Right ventricle myocardium inferior (tissue), 1 donor: ENCODE measurements around the gene PAPPA2. TPM values are rescaled to one million over a fixed set of nuclear protein-coding genes. Genes with fewer than 3 reads are reported as not detected.

Experiments used
- ATAC-seq: fragments of 200-7000 bp; cut with Tn5 transposase; one replicate; pipeline ENCODE4 v1.9.1; 2020; ENCODE audit warnings: mild to moderate bottlenecking, moderate library complexity
- DNase-seq: peaks from one replicate; pipeline ENCODE4 v3.0.0; 2021; ENCODE audit errors: missing footprints
- intact Hi-C: fragments of 100-400 bp; cut with DNase I; formaldehyde crosslinking; loops from one replicate; pipeline ENCODE4 v1.11.0; 2022
- total RNA-seq: library from RNA; stranded (reverse); fragmentation: NEBNext Ultra II Directional; extraction: Animal tissue kit (Norgen Biotek cat#: 25700); gene quantifications from one replicate; pipeline ENCODE4 v1.2.1, GENCODE V29; 2021
- donor health status: DM: no; HTN: yes; CAD: no; lungs with severe emphysema.

Gene PAPPA2
- total RNA-seq, 1 donor from 2014 or later, result 0.35 TPM

GRCh38 chr1:176803596-176803995 is 340.6 kb downstream of the PAPPA2 start:
- DNase-seq (no peak), ATAC-seq (no peak)
- intact Hi-C loops, result loop anchor here (2.0 kb wide), 1 partner anchor 109 kb away; no protein-coding TSS in a partner anchor

- intact Hi-C loops, result no loop called here
- ATAC-seq (no peak), DNase-seq (no peak)
These were observed 346.3 kb downstream of the PAPPA2 start for GRCh38 chr1:176809292-176809691.

- intact Hi-C loops, result no loop called here
- DNase-seq (no peak), ATAC-seq (no peak)
These were observed 348.7 kb downstream of the PAPPA2 start for GRCh38 chr1:176811511-176812288.

GRCh38 chr1:176815621-176816020 is 352.6 kb downstream of the PAPPA2 start:
- intact Hi-C loops, result no loop called here
- ATAC-seq, result no peak

DNA sequence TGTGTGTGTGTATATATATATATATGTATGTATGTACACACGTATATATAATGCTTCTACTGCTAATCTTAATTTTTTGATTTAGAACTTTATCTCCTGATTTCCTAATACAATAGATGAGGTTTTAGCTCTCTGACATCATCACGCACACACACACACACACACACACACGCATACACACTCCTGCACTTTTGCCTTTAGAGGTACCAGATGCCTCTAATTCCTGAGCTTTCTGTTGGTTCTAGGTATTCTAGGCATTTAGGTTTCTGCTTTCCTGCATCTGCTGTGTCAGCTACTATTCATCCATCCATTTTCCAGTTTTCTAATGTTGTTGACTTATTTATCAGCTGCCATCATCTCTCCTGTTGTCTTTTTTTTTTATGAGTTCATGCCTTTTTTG is 353.3 kb downstream of the PAPPA2 start:
- ATAC-seq (no peak), DNase-seq (no peak)
- intact Hi-C loops, result no loop called here

More at GRCh38 chr1:176815621-176816020, 352.6 kb downstream of the PAPPA2 start:
- no peak for DNase-seq

DNA sequence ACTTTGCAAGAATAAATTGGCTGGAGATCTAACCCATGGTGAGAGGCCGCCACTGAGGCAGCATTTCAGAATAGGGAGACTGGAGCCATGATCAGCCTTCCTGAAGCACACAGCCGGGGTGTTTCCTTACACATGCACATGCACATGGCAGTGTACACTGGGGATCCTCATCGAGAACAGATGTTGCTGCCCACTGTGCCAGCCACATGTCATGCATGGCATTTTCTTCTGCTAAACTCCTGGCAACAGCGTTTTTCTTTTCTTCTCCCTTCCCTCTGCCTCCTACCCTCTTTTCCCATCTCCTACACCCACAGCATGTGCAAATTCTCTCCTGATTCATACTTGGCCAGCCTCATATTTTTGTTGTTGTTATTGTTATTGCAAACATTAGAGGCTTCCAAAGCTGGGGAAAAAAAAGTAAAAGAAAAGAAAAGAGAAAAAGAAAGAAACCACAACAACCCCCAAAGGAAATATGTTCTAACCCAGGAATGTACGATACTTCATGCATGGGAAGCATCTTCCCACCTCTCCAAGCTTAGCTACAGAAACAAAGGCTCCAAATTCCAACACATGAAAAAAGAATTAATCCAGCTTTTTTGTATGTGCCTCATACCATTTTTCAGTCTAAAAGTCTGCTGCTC is 357.5 kb downstream of the PAPPA2 start:
- DNase-seq (no peak), ATAC-seq (no peak)
- intact Hi-C loops, result no loop called here

DNA sequence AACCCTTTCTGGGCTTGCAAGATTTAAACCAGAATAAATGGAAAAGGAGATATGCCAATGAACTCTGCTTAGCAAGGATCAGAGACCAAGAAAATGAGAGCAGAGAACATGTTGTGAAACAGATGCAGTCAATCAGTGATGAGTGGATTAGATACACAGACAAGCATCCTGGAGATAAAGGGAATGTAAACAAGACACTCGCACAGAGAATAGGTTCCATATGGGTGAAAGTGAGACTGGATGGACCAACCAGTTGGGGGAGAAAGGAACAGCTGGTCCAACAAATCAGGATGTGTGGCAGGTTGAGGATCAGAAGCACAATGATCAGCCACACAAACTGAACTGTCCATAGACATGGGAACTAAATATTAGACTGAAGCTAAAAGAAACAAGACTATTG is 363.3 kb downstream of the PAPPA2 start:
- intact Hi-C loops, result no loop called here
- ATAC-seq (no peak), DNase-seq (no peak)

GRCh38 chr1:176829261-176829660 is 366.3 kb downstream of the PAPPA2 start:
- ATAC-seq (no peak), DNase-seq (no peak)
- intact Hi-C loops, result no loop called here

GRCh38 chr1:176831150-176831549 is 368.2 kb downstream of the PAPPA2 start:
- DNase-seq (no peak), ATAC-seq (no peak)
- intact Hi-C loops, result no loop called here

DNA sequence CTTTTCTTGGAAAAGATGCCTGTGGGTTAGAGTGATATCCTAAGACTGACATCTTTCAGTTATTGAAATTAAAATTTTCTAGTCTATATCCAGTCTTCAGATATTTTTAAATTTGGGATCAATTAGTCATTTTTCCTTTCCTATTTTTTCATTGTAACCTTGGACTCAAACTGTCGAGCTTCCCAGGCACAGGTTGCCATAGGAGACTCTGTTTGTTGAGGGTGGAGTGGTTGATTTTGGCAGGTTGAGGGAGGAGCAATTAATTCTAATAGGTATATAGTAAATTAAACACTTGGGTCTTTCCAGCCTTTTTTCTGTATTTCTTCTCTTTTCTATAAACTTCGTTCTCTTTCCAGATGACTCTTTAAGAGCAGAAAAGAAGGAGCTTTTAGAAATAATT is 374.7 kb downstream of the PAPPA2 start:
- intact Hi-C loops, result no loop called here
- ATAC-seq (no peak), DNase-seq (no peak)

GRCh38 chr1:176838276-176838995 is 375.5 kb downstream of the PAPPA2 start:
- no peak for ATAC-seq
- DNase-seq, result no peak
- intact Hi-C loops, result no loop called here

DNA sequence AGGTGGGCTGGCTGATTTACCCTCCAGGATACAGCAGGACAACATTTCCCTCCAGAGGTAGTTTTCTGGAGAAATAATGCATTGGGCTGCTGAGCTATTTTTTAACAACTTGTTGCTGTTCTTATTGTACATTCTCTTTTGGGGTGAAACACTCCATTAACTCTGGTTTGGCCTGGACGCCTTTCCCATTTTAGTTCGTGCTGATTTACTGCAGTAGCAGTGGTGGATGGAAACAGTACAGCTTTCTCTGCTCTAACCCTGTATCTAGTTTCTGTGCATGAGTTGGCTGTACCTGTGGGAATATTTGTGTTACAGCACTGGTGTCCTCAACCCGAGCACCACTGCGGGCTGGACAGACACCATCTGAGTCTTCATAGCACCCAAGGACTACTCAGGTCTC is 376.2 kb downstream of the PAPPA2 start:
- ATAC-seq, result no peak
- no peak for DNase-seq
- intact Hi-C loops, result no loop called here

- intact Hi-C loops, result loop anchor here (5.0 to 10.0 kb wide), 3 partner anchors 184 to 1806 kb away; no protein-coding TSS in a partner anchor
- no peak for ATAC-seq
- DNase-seq, result no peak
These were observed 378.3 kb downstream of the PAPPA2 start for GRCh38 chr1:176841238-176841637.

GRCh38 chr1:176843352-176844297 is 380.6 kb downstream of the PAPPA2 start:
- DNase-seq, result no peak
- intact Hi-C loops, result loop anchor here (1.0 to 10.0 kb wide), 4 partner anchors 186 to 1809 kb away; no protein-coding TSS in a partner anchor
- peak; percentile 72 for ATAC-seq

DNA sequence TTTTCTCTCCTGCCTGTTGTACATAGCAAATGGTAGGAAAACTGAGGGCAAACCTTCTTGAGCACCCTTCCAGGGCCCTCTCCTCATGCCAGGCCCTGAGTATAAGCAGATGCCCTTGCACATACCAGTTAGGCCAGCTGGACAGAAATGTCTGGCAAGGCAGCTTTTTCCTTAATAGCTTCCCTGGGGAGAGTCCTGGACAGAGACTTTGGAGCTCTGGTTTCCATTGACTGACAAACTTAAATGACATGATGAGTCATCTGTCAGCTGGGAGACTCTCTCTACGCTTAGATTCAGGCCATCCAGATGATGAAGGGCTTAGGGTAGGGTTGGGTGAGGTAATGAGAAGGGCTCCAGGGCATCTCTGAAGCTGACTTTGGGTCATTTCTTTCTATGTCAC is 384.1 kb downstream of the PAPPA2 start:
- DNase-seq (no peak), ATAC-seq (peak; percentile 93)
- intact Hi-C loops, result loop anchor here (2.0 to 10.0 kb wide), 3 partner anchors 40 to 1812 kb away; no protein-coding TSS in a partner anchor

DNA sequence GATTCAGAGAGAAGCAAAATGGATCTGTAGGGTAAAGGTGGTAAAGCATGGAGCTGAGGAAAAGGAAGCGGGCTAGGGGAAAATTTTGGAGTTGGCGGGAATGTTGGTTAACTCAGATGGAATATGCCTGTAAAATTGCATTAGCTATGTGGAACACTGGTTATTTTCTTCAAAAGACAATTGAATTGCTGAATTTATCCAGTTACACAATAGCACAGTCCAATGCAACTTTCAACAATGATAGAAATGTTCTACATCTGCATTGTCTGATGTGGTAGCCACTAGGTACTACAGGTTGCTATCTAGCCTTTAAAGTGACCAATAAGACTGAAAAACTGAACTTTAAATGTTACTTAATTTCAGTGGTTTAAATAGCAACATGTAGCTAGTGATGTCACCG is 386.3 kb downstream of the PAPPA2 start:
- no peak for DNase-seq
- intact Hi-C loops, result loop anchor here (5.0 to 10.0 kb wide), 2 partner anchors 38 to 1814 kb away; no protein-coding TSS in a partner anchor
- no peak for ATAC-seq

DNA sequence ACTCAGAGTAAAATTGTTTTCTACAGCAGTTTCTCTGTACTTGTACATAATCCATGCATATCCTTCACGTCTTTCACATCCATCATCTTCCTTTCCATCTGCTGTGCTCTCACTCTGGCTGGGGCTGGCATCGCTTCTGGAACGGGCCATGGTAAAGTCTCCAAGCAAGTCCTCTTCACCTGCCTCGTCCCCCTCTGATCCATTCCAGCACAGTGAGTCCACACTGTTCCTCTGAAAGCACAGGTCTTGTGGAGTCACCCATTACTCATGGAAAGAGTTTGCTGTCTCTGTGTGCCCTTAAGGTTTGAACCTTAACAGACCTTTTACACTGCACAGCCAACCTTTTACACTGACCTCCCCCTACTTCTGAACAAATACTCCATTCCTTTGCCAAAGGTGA is 387.9 kb downstream of the PAPPA2 start:
- intact Hi-C loops, result no loop called here
- DNase-seq (no peak), ATAC-seq (no peak)

GRCh38 chr1:176852124-176852523 is 389.1 kb downstream of the PAPPA2 start:
- DNase-seq (no peak), ATAC-seq (no peak)
- intact Hi-C loops, result no loop called here
